ENCODE data around the gene SLC17A3. TPM values are rescaled to one million over a fixed set of nuclear protein-coding genes. Genes with fewer than 3 reads are reported as not detected.

Gene SLC17A3
- total RNA-seq, 1 experiment from 2014 or later = not detected

DNA sequence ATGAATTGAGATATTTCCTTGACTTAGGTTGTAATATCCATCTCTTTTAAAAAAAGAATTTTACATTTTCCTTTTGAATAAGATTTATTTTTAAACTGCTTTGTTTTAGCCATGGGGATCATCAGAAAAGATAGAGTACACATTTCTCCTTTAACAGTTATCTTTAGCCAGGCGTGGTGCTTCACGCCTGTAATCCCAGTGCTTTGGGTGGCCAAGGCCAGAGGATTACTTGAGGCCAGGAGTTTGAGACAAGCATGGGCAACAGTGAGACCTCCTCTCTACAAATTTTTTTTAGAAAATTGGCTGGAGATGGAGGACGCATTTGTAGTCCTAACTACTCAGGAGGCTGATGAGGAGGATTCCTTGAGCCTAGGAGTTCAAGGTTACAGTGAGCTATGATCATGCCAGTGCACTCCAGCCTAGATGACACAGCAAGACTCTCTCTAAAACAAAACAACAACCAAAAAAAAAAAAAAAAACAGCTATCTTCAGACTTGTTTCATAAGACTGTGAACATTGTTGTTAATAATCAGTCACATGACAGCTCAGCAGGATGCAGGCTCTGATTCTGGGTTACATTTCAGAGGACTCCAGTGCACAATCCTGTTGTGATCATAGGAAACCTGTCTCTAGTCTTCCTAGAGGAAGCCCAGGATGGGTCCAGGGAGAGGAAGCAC lies 2.0 kb upstream of the SLC17A3 start:
- no peak for DNase-seq (ENCODE audit: low read depth, low spot score)
- POLR2A ChIA-PET = interaction anchor here (0.7 kb wide), 1 partner anchor 9 kb away, joined by 4 read pairs; no protein-coding TSS in a partner anchor

DNA sequence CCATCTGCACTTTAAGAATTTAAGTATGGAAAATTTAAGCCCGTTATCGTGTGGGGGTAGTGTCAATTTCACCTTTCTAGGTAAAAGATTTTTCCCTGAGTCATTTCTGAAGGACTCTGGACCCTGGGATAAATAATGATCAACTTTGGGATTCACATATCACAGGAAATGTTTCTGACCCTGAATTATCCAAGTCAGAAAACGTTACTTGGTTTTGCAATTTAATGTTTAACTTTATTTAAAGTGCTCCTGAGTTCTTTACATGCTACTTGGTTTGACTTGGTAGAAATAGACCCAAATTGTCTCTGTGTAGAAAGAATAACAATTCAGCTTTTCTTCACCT lies 1.5 kb upstream of the SLC17A3 start:
- Histone ChIP-seq H3K4me1 (ENCODE audit: control insufficient read depth in 1 of 2, insufficient read depth in 2 of 2, low read length in 2 of 2) (no peaks in the 10 kb centered on the region), H3K9me2 (ENCODE audit: insufficient read depth) (no peaks in the 10 kb centered on the region), H3K9ac (ENCODE audit: low read length) (no peak overlapping the region), H3K4me2 (ENCODE audit: low read length) (no peak overlapping the region), H2AFZ (ENCODE audit: low read depth, low read length, poor library complexity, severe bottlenecking) (no peak overlapping the region), H3K9me3 (ENCODE audit: control insufficient read depth in 1 of 2, insufficient read depth in 1 of 2, low read depth in 1 of 2, low read length in 2 of 2) (no peaks in the 10 kb centered on the region), H3K27ac (ENCODE audit: low read depth, low read length) (no peak overlapping the region), H3K36me3 (ENCODE audit: control insufficient read depth in 1 of 2, insufficient read depth in 2 of 2, low read length in 2 of 2) (no peaks in the 10 kb centered on the region), H3K27me3 (ENCODE audit: insufficient read depth, low read length) (no peaks in the 10 kb centered on the region), H4K20me1 (ENCODE audit: insufficient read depth) (no peaks in the 10 kb centered on the region), H3K79me2 (ENCODE audit: insufficient read depth, low read length) (no peaks in the 10 kb centered on the region), H3K4me3 (replicated peaks in 1 of 2; ENCODE audit: low read depth in 1 of 2, low read length in 2 of 2) (no peak overlapping the region)
- CTCF ChIA-PET = no interaction called here
- intact Hi-C loops (cut with micrococcal nuclease) = no loop called here
- RAD21 ChIA-PET (ENCODE audit: low non-redundant PET in 1 of 2, low total read pairs in 2 of 2, uncharacterized antibody in 2 of 2, unreplicated experiment in 2 of 2) = no interaction called here
- no peak for ATAC-seq
- no TSS peak for BruUV-seq (replicated peaks)
- POLR2A ChIA-PET = no interaction called here
- no peak for DNase-seq (ENCODE audit: low read depth, low spot score)
- TF ChIP-seq CEBPB (IDR thresholded peaks at IDR 0.05; ENCODE audit: low read depth) = no peak
- no peak for TF ChIP-seq TCF7L2 (IDR thresholded peaks at IDR 0.05; ENCODE audit: borderline replicate concordance, extremely low read depth, insufficient read depth, insufficient read length)
- TF ChIP-seq, protein P1, sequence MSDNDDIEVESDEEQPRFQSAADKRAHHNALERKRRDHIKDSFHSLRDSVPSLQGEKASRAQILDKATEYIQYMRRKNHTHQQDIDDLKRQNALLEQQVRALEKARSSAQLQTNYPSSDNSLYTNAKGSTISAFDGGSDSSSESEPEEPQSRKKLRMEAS (IDR thresholded peaks at IDR 0.05) = no peak
- no peak for TF ChIP-seq EGR1 (IDR thresholded peaks at IDR 0.05; ENCODE audit: low read depth)
- TF ChIP-seq SP1 (IDR thresholded peaks at IDR 0.05; ENCODE audit: low read depth) = no peak
- TF ChIP-seq POLR2AphosphoS5 (IDR thresholded peaks at IDR 0.05; ENCODE audit: low read depth, low read length) = no peak
- TF ChIP-seq, protein P2, sequence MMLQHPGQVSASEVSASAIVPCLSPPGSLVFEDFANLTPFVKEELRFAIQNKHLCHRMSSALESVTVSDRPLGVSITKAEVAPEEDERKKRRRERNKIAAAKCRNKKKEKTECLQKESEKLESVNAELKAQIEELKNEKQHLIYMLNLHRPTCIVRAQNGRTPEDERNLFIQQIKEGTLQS (IDR thresholded peaks at IDR 0.05) = no peak
- TF ChIP-seq YY1 (IDR thresholded peaks at IDR 0.05; ENCODE audit: extremely low read depth, insufficient replicate concordance, low read depth, low read length) = no peak
- TF ChIP-seq FOSL1 (IDR thresholded peaks at IDR 0.05; ENCODE audit: low read depth) = no peak
- no peak for TF ChIP-seq RAD21 (IDR thresholded peaks at IDR 0.05; ENCODE audit: low read depth)
- TF ChIP-seq, protein P3, sequence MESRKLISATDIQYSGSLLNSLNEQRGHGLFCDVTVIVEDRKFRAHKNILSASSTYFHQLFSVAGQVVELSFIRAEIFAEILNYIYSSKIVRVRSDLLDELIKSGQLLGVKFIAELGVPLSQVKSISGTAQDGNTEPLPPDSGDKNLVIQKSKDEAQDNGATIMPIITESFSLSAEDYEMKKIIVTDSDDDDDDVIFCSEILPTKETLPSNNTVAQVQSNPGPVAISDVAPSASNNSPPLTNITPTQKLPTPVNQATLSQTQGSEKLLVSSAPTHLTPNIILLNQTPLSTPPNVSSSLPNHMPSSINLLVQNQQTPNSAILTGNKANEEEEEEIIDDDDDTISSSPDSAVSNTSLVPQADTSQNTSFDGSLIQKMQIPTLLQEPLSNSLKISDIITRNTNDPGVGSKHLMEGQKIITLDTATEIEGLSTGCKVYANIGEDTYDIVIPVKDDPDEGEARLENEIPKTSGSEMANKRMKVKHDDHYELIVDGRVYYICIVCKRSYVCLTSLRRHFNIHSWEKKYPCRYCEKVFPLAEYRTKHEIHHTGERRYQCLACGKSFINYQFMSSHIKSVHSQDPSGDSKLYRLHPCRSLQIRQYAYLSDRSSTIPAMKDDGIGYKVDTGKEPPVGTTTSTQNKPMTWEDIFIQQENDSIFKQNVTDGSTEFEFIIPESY (IDR thresholded peaks at IDR 0.05; ENCODE audit: extremely low read depth, insufficient replicate concordance, low read length) = no peak
- no peak for TF ChIP-seq POLR2A (IDR thresholded peaks at IDR 0.05; ENCODE audit: borderline replicate concordance, extremely low read depth, insufficient read depth, insufficient read length)
- no peak for TF ChIP-seq SRF (IDR thresholded peaks at IDR 0.05; ENCODE audit: low read depth)

More for the DNA sequence above, 2.0 kb upstream of the SLC17A3 start:
- Histone ChIP-seq H3K4me3 (replicated peaks in 1 of 2; ENCODE audit: low read depth in 1 of 2, low read length in 2 of 2) (no peak overlapping the region), H2AFZ (ENCODE audit: low read depth, low read length, poor library complexity, severe bottlenecking) (no peak overlapping the region), H4K20me1 (ENCODE audit: insufficient read depth) (no peaks in the 10 kb centered on the region), H3K27me3 (ENCODE audit: insufficient read depth, low read length) (no peaks in the 10 kb centered on the region), H3K9me3 (ENCODE audit: control insufficient read depth in 1 of 2, insufficient read depth in 1 of 2, low read depth in 1 of 2, low read length in 2 of 2) (no peaks in the 10 kb centered on the region), H3K9me2 (ENCODE audit: insufficient read depth) (no peaks in the 10 kb centered on the region), H3K36me3 (ENCODE audit: control insufficient read depth in 1 of 2, insufficient read depth in 2 of 2, low read length in 2 of 2) (no peaks in the 10 kb centered on the region), H3K4me2 (ENCODE audit: low read length) (no peak overlapping the region), H3K4me1 (ENCODE audit: control insufficient read depth in 1 of 2, insufficient read depth in 2 of 2, low read length in 2 of 2) (no peaks in the 10 kb centered on the region), H3K27ac (ENCODE audit: low read depth, low read length) (no peak overlapping the region), H3K9ac (ENCODE audit: low read length) (no peak overlapping the region), H3K79me2 (ENCODE audit: insufficient read depth, low read length) (no peaks in the 10 kb centered on the region)
- intact Hi-C loops (cut with micrococcal nuclease) = no loop called here
- RAD21 ChIA-PET (ENCODE audit: low non-redundant PET in 1 of 2, low total read pairs in 2 of 2, uncharacterized antibody in 2 of 2, unreplicated experiment in 2 of 2) = no interaction called here
- TF ChIP-seq EZH2 (IDR thresholded peaks at IDR 0.05) (no peak), EZH2phosphoT487 (IDR thresholded peaks at IDR 0.05; ENCODE audit: borderline replicate concordance) (no peak), CEBPB (IDR thresholded peaks at IDR 0.05; ENCODE audit: low read depth) (no peak), TCF7L2 (IDR thresholded peaks at IDR 0.05; ENCODE audit: borderline replicate concordance, extremely low read depth, insufficient read depth, insufficient read length) (no peak)
- TF ChIP-seq, protein P4, sequence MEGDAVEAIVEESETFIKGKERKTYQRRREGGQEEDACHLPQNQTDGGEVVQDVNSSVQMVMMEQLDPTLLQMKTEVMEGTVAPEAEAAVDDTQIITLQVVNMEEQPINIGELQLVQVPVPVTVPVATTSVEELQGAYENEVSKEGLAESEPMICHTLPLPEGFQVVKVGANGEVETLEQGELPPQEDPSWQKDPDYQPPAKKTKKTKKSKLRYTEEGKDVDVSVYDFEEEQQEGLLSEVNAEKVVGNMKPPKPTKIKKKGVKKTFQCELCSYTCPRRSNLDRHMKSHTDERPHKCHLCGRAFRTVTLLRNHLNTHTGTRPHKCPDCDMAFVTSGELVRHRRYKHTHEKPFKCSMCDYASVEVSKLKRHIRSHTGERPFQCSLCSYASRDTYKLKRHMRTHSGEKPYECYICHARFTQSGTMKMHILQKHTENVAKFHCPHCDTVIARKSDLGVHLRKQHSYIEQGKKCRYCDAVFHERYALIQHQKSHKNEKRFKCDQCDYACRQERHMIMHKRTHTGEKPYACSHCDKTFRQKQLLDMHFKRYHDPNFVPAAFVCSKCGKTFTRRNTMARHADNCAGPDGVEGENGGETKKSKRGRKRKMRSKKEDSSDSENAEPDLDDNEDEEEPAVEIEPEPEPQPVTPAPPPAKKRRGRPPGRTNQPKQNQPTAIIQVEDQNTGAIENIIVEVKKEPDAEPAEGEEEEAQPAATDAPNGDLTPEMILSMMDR (IDR thresholded peaks at IDR 0.05 in 2 of 3, conservative IDR thresholded peaks at IDR 0.05 in 1 of 3; ENCODE audit: borderline replicate concordance in 1 of 3, insufficient read depth in 1 of 3, low read depth in 2 of 3, low read length in 2 of 3) = no peak
- no TSS peak for BruUV-seq (replicated peaks)
- no peak for ATAC-seq
- CTCF ChIA-PET = no interaction called here
